GM20431 (cell line): ENCODE measurements around the gene CD58.

Experiments
- in situ Hi-C: fragments of 300-500 bp; cut with MseI, MboI; formaldehyde crosslinking; loops from one replicate; pipeline ENCODE4 v1.15.0; 2020; ENCODE audit warnings: low sequenced_read_pairs; ENCODE audit not compliant: unreplicated experiment

Gene CD58

GRCh38 chr1:116553386-116554115 lies 17.3 kb downstream of the CD58 start:
- in situ Hi-C loops: no loop called here

- in situ Hi-C loops: no loop called here
Observed at GRCh38 chr1:116546354-116546977, 24.4 kb downstream of the CD58 start.

GRCh38 chr1:116545359-116545705 lies 25.5 kb downstream of the CD58 start:
- in situ Hi-C loops: no loop called here

- in situ Hi-C loops: no loop called here
Observed at GRCh38 chr1:116544588-116545358, 26.1 kb downstream of the CD58 start.

- in situ Hi-C loops: no loop called here
Observed at GRCh38 chr1:116540088-116540487, 30.7 kb downstream of the CD58 start.

- in situ Hi-C loops: no loop called here
Observed at GRCh38 chr1:116538544-116538943, 32.3 kb downstream of the CD58 start.

GRCh38 chr1:116537898-116538297 lies 32.9 kb downstream of the CD58 start:
- in situ Hi-C loops: no loop called here

- in situ Hi-C loops: no loop called here
Observed at GRCh38 chr1:116537040-116537831, 33.6 kb downstream of the CD58 start.

GRCh38 chr1:116534014-116534739 lies 36.6 kb downstream of the CD58 start:
- in situ Hi-C loops: no loop called here

- in situ Hi-C loops: no loop called here
Observed at GRCh38 chr1:116533429-116533820, 37.4 kb downstream of the CD58 start.

GRCh38 chr1:116532671-116533428 lies 38.0 kb downstream of the CD58 start:
- in situ Hi-C loops: no loop called here

GRCh38 chr1:116531917-116532316 lies 38.9 kb downstream of the CD58 start:
- in situ Hi-C loops: no loop called here

- in situ Hi-C loops: no loop called here
Observed at GRCh38 chr1:116529681-116530080, 41.1 kb downstream of the CD58 start.

GRCh38 chr1:116529199-116529631 lies 41.6 kb downstream of the CD58 start:
- in situ Hi-C loops: no loop called here

GRCh38 chr1:116528329-116529083 lies 42.3 kb downstream of the CD58 start:
- in situ Hi-C loops: no loop called here

GRCh38 chr1:116525440-116525839 lies 45.4 kb downstream of the CD58 start:
- in situ Hi-C loops: no loop called here

- in situ Hi-C loops: no loop called here
Observed at GRCh38 chr1:116521186-116521585, 49.6 kb downstream of the CD58 start.

GRCh38 chr1:116518400-116518799 lies 52.4 kb downstream of the CD58 start:
- in situ Hi-C loops: no loop called here
